Lung (tissue), 12 donors: ENCODE measurements around the gene APOA1. TPM values are rescaled to one million over a fixed set of nuclear protein-coding genes. Genes with fewer than 3 reads are reported as not detected.

Experiments used
- ATAC-seq: fragments of 200-7000 bp; cut with Tn5 transposase; one replicate; pipeline ENCODE4 v1.9.1; 2020; ENCODE audit warnings: moderate number of reproducible peaks; ENCODE audit not compliant: insufficient read depth, low FRiP score
- DNase-seq, 3 donors: peaks; one replicate each; pipeline ENCODE4 v3.0.0-alpha.2; 2013 to 2017
- H3K27ac ChIP-seq, 2 donors: one replicate each; pipeline ENCODE4 v1.5.1; 2013; ENCODE audit warnings: mild to moderate bottlenecking in 2 of 2, moderate library complexity in 2 of 2, control low read depth in 1 of 2, inconsistent platforms in 1 of 2, low read depth in 1 of 2, low read length in 1 of 2
- H3K27me3 ChIP-seq, 3 donors: one replicate each; pipeline ENCODE4 v1.5.1; 2013; ENCODE audit warnings: low read length in 2 of 3; ENCODE audit not compliant: control insufficient read depth in 3 of 3, insufficient read depth in 3 of 3
- H3K36me3 ChIP-seq, 4 donors: one replicate each; pipeline ENCODE4 v1.5.1; 2013; ENCODE audit warnings: low read length in 4 of 4, mild to moderate bottlenecking in 1 of 4, moderate library complexity in 1 of 4; ENCODE audit not compliant: control insufficient read depth in 4 of 4, insufficient read depth in 4 of 4
- H3K4me1 ChIP-seq, 5 donors: one replicate each; pipeline ENCODE4 v1.5.1; 2013; ENCODE audit warnings: low read length in 5 of 5, mild to moderate bottlenecking in 2 of 5, moderate library complexity in 1 of 5; ENCODE audit not compliant: control insufficient read depth in 5 of 5, insufficient read depth in 5 of 5
- H3K4me3 ChIP-seq: one replicate; pipeline ENCODE4 v1.5.1; 2013; ENCODE audit warnings: mild to moderate bottlenecking, control low read depth, moderate library complexity
- H3K9ac ChIP-seq, 2 donors: one replicate each; pipeline ENCODE4 v1.5.1; 2013; ENCODE audit warnings: low read length in 2 of 2, control low read depth in 1 of 2; ENCODE audit not compliant: insufficient read depth in 1 of 2
- H3K9me3 ChIP-seq, 4 donors: one replicate each; pipeline ENCODE4 v1.5.1; 2013; ENCODE audit warnings: low read length in 3 of 4, mild to moderate bottlenecking in 1 of 4, moderate library complexity in 1 of 4; ENCODE audit not compliant: control insufficient read depth in 4 of 4, insufficient read depth in 3 of 4
- CTCF ChIP-seq: IDR thresholded peaks from 2 replicates; pipeline ENCODE4 v1.5.1; 2012; ENCODE audit warnings: mild to moderate bottlenecking; ENCODE audit errors: control extremely low read depth, extremely low read depth
- WGBS, 2 donors: extraction: QIAGEN DNeasy Blood & Tissue Kit; methylation state at CpG; one replicate each; pipeline ENCODE4 v1.1.7; 2013; 5-methylcytosine and 5-hydroxymethylcytosine counted together
- polyA plus RNA-seq, 2 donors: library from polyadenylated mRNA; stranded (reverse); fragments of 200-250 nt; gene quantifications; one replicate each; pipeline ENCODE4 v1.2.1, GENCODE V29; 2013
- total RNA-seq, 2 donors: library from RNA; depleted of rRNA in 1 of 2; stranded (reverse); fragments of >200 nt in 1 of 2; gene quantifications; one replicate each; pipeline ENCODE4 v1.2.1, GENCODE V29; 2014 to 2021
- donor health status: control.
- donor health status: control.
- donor health status: Bipolar disorder and iron deficiency.
- donor health status: healthy.
- donor health status: DM: yes; HTN: yes; CAD: no.

The APOA1 gene
- total and polyA plus RNA-seq, 4 donors, result 1.2 to 18.2 (median 3.1) TPM

GRCh38 chr11:116822575-116822974, 14.8 kb downstream of the APOA1 start:
- DNase-seq (no peak), ATAC-seq (no peak)
- no peaks in the 10 kb centered on the region for H3K9me3 ChIP-seq
- H3K36me3 ChIP-seq, result no peaks in the 10 kb centered on the region
- H3K9ac ChIP-seq, result no peak overlapping the region
- no peak overlapping the region for H3K27ac ChIP-seq
- no peak overlapping the region for H3K4me3 ChIP-seq
- WGBS, 2 donors, result 67 to 70% methylated on average over 5 of the region's 5 CpGs
- H3K4me1 ChIP-seq, result peaks cover 0 to 4% (median 0%) of the 10 kb centered on the region in 5 donors
- no peak for TF ChIP-seq CTCF
- H3K27me3 ChIP-seq, result no peaks in the 10 kb centered on the region

GRCh38 chr11:116821050-116821918, 16.1 kb downstream of the APOA1 start:
- no peaks in the 10 kb centered on the region for H3K9me3 ChIP-seq
- no peak overlapping the region for H3K27ac ChIP-seq
- peaks cover 0 to 4% (median 0%) of the 10 kb centered on the region in 5 donors for H3K4me1 ChIP-seq
- no peak for TF ChIP-seq CTCF
- no peaks in the 10 kb centered on the region for H3K27me3 ChIP-seq
- no peak for DNase-seq
- no peak overlapping the region for H3K4me3 ChIP-seq
- H3K9ac ChIP-seq, result no peak overlapping the region
- WGBS, 2 donors, result 94 to 95% methylated on average over 51 of the region's 51 CpGs
- no peak for ATAC-seq
- H3K36me3 ChIP-seq, result no peaks in the 10 kb centered on the region

- Histone ChIP-seq H3K36me3 (no peaks in the 10 kb centered on the region), H3K9me3 (no peaks in the 10 kb centered on the region), H3K27me3 (no peaks in the 10 kb centered on the region), H3K4me1 (peaks cover 0 to 4% (median 0%) of the 10 kb centered on the region in 5 donors), H3K9ac (no peak overlapping the region), H3K27ac (no peak overlapping the region), H3K4me3 (no peak overlapping the region)
- TF ChIP-seq CTCF, result no peak
- DNase-seq, result no peak
- 85 to 91% methylated on average over 9 of the region's 9 CpGs for WGBS, 2 donors
- no peak for ATAC-seq
Measured at GRCh38 chr11:116819049-116819448, 18.4 kb downstream of the APOA1 start.
